GM19351 (cell line): ENCODE results near the gene PARP11.

ENCODE experiments used
- ATAC-seq: cut with Tn5 transposase; IDR thresholded peaks from one replicate; pipeline ENCODE4 v1.9.1; 2021; ENCODE audit warnings: mild to moderate bottlenecking, moderate library complexity; ENCODE audit not compliant: unreplicated experiment

The PARP11 gene

DNA sequence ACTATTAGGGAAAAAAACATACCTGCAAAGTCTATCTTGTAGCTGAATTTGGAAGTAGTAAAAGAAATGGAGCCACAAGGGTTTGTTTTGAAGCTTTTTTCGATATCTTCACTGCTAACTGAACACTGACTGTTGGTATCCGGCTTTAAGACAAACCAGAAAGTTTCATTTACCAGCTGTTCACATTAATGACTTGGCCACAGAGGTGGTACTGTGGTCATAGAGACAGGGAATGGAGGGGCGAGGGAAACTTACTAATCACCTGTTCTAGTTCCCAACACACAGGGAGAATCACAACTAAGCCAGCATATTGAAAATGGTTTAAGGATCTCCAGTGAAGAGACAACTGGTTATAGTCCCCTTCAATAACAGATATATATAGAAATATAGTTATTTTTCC lies 44.3 kb downstream of the PARP11 start:
- no peak for ATAC-seq

DNA sequence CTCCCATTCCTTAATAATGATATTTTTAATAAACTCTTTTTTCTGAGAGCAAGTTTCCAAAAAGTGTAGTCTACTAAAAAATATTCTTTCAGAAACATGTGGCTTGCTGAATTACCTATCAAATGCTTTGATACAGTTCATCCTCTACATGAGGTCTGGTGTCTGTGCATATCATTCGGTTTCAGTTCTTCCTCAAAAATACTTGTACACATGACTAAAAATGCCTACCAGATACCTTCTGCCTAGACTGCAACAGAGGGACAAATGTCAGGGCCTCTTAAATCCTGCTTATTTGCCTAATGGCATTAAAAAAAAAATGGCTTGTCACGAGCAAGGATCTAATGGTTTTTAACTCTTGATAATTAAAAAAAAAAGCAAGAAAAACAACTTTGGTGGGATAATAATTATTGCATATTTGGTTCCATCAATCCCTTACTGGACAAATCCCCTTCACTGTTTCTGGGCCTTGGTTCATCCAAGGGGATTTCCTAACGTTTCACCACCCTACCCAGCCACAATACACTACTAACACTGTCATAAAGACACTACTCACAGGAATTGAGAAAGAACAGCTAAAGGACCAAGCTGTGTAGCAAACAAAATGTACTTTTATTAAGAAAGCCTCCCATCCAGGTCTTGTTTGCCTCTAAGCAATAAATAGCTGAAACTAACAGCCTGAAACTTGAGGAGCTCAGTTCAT lies 45.7 kb downstream of the PARP11 start:
- no peak for ATAC-seq

DNA sequence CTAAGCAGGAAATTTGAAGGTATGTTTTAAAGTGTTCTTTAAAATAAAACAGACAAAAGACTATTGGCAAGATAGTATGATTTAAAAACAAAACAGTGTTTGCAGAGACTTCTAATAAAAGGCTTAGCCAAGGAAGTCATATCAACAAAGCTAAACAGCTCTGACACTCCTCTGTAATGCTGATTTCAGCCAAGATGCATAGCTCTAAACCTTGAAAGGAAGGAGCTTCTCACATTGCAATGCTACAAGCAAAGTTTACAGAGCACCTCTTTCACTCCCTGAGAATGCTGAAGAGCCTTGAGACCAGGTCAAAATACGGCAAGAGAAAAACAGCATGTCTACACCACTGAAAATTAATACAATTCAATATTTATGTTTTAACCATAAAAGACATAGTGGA lies 51.8 kb downstream of the PARP11 start:
- ATAC-seq, result no peak

DNA sequence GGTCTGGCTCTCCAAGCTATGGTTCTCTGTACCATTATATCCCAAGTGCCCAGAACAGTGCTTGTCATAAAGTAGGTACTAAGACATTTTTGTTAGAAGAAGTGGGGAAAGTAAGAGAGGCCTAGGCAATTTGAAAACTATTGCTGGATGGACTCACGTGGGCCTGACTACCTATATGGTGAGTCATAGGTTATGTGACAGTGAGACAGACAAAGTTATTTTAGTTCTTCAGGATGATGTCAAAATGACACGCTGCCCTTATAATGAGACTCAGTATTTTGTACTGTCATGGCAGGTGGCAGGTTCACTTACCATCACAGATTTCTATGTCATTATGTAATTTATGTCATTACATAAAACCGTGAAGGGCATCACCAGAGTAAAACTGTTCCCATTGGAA lies 53.1 kb downstream of the PARP11 start:
- ATAC-seq, result no peak

GRCh38 chr12:3816266-3816665 lies 56.9 kb downstream of the PARP11 start:
- ATAC-seq, result no peak

GRCh38 chr12:3815094-3815766 lies 58.0 kb downstream of the PARP11 start:
- no peak for ATAC-seq

DNA sequence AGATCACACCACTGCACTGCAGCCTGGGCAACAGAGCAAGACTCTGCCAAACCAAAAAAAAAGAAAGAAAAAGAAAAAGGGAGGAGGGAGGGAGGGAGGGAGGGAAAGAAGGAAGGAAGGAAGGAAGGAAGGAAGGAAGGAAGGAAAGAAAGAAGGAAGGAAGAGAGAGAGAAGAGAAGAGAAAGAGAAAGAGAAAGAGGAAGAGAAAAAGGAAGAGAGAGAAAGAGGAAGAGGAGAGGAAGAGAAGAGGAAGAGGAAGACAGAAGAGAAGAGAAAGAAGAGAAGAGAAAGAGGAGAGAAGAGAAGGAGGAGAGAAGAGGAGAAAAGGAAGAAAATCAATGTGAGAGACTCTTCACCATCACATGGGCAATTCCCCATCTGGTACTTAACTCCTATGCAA lies 62.7 kb downstream of the PARP11 start:
- ATAC-seq, result no peak

DNA sequence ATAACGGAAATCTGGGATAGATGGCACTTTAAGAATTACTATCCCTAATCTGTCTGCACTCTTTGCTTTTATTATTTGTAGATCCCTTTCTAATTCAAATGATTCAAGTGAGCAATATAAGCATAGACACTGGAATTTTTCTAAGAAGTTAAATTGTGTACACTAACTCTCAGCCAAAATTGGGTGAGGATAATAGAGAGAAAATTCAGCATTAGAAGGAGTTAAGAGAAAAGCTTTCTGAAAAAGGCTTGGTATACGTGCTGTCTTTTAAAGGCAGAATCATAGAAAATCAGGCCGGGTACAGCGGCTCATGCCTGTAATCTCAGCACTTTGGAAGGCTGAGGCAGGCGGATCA lies 63.2 kb downstream of the PARP11 start:
- ATAC-seq, result no peak

- no peak for ATAC-seq
These were observed 63.7 kb downstream of the PARP11 start for GRCh38 chr12:3809357-3810015.

GRCh38 chr12:3805077-3805476 lies 68.1 kb downstream of the PARP11 start:
- ATAC-seq, result no peak

GRCh38 chr12:3803865-3804472 lies 69.2 kb downstream of the PARP11 start:
- ATAC-seq, result peak; percentile 48

DNA sequence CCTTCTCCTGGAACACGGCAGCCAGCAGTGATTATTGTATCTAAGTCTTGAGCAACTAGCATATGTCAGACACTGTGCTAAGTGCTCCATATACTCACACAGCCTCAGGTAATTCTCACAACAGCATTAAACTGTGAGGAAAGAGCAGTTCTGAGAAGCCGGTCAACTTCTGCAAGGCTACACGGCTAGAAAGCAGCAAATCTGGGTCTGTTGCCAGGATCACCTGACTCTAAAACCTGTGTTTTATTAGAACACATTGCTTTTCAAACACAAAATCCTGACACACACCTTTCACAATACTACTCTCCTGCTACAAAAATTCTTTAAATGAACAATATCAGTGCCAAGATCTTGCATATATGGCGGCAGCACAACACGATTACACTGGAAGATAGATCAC lies 70.5 kb downstream of the PARP11 start:
- ATAC-seq, result no peak

- no peak for ATAC-seq
These were observed 75.6 kb downstream of the PARP11 start for GRCh38 chr12:3797531-3798048.

GRCh38 chr12:3795492-3796133 lies 77.6 kb downstream of the PARP11 start:
- ATAC-seq, result no peak

DNA sequence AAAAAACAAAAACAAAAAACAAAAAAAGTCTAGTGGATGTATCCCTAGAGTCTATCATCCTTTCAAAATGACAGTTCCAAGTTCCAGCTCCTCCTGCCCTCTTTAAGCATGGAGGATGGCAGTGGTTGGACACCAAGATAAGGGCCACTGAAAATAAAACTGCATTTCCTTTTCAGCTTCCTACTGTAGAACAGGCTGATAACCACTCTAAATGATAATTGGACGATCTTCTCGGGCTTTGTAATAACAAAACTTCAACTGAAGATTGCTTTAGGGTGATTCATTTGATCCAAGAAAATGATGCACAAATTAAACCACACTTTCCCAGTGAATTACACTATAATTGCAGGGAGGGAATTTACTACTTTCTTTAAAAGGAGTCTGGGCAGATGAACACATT lies 78.1 kb downstream of the PARP11 start:
- ATAC-seq, result no peak

GRCh38 chr12:3792623-3793288 lies 80.4 kb downstream of the PARP11 start:
- no peak for ATAC-seq

GRCh38 chr12:3791256-3791874 lies 81.8 kb downstream of the PARP11 start:
- no peak for ATAC-seq

DNA sequence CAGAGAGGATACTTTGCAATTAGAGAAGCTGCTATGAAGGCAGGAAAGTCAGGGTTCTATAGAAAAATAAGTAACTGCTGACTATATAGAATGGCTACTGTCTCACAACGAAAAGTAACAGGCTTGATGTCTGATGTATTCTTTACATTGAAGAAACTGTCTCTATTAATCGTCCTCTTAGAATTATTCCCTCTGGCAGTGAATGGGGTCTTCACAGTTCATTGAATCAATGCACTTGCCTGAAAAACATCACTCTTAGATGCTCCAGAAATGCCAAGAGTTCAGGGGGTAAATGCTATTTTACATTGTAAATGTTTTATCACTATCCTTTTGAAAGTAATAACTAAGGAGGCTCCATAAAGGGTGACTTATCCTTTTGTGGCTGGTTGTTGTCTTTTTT lies 82.6 kb downstream of the PARP11 start:
- ATAC-seq, result no peak

DNA sequence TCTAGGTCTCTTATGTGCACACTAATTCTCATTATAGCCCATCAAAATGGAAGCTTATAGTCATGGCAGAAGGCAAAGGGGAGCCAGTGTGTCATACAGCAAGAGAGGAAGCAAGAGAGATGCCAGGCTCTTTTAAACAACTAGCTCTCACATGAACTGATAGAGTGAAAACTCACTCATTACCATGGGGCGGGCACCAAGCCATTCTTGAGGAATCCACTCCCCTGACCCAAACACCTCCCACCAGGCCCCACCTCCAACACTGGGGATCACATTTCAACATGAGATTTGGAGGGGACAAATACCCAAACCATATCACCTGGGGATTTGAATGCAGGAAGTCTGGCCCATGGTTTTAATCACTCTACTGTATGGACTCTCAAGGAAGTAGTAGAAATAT lies 83.4 kb downstream of the PARP11 start:
- no peak for ATAC-seq

- no peak for ATAC-seq
These were observed 95.9 kb downstream of the PARP11 start for GRCh38 chr12:3777206-3777809.
